ENCODE data around the gene OR10G8. TPM values are rescaled to one million over a fixed set of nuclear protein-coding genes. Genes with fewer than 3 reads are reported as not detected.

Gene OR10G8
- total and polyA plus RNA-seq, 2 of the 8 experiments (the other 6 are each of a cell fraction or from before 2014, with no cell fraction given): not detected

- no peak overlapping the region for H2BK20ac ChIP-seq (ENCODE audit: low read length)
- POLR2A ChIA-PET (ENCODE audit: partially characterized antibody): no interaction called here
These were observed 44.5 kb downstream of the OR10G8 start for GRCh38 chr11:124070915-124071622.

More at GRCh38 chr11:124070915-124071622, 44.5 kb downstream of the OR10G8 start:
- Histone ChIP-seq H3K27ac (ENCODE audit: low read depth, low read length) (no peak overlapping the region), H4K91ac (replicated peaks; ENCODE audit: insufficient read length, low read length) (no peak overlapping the region), H3K4me1 (replicated peaks in 1 of 4; ENCODE audit: control insufficient read depth in 3 of 4, insufficient read depth in 4 of 4, low read length in 3 of 4) (peaks cover 0 to 3% (median 2%) of the 10 kb centered on the region in 4 experiments; a peak in 3 of 7 replicates), H3K18ac (ENCODE audit: extremely low read depth, low read length) (no peak overlapping the region), H2BK12ac (ENCODE audit: low read depth, low read length) (no peak overlapping the region), H2BK15ac (ENCODE audit: low read length) (no peak overlapping the region), H3K23me2 (ENCODE audit: low read depth, low read length) (no peaks in the 10 kb centered on the region), H3K4me3 (ENCODE audit: extremely low read depth in 1 of 4, insufficient read depth in 2 of 4, low read depth in 3 of 4, low read length in 4 of 4) (no peak overlapping the region), H4K8ac (ENCODE audit: extremely low read depth, insufficient read depth, low read length) (no peak overlapping the region), H4K20me1 (replicated peaks in 1 of 2; ENCODE audit: control insufficient read depth in 1 of 2, insufficient read depth in 2 of 2, low read length in 2 of 2) (no peaks in the 10 kb centered on the region), H2BK120ac (replicated peaks; ENCODE audit: low read depth, low read length) (no peak overlapping the region), H3K9me3 (ENCODE audit: insufficient read depth in 2 of 2, low read depth in 1 of 2, low read length in 1 of 2) (no peaks in the 10 kb centered on the region), H3K36me3 (ENCODE audit: control insufficient read depth in 2 of 4, insufficient read depth in 4 of 4, low read length in 3 of 4) (no peaks in the 10 kb centered on the region), H3K14ac (ENCODE audit: insufficient read length) (no peak overlapping the region), H2BK5ac (ENCODE audit: low read depth, low read length) (no peak overlapping the region), H3K56ac (replicated peaks; ENCODE audit: insufficient read length, low read depth, low read length) (no peak overlapping the region), H3K79me2 (ENCODE audit: control insufficient read depth in 1 of 2, insufficient read depth in 2 of 2, low read length in 2 of 2) (no peaks in the 10 kb centered on the region), H3K27me3 (replicated peaks in 1 of 4; ENCODE audit: control insufficient read depth in 3 of 4, extremely low read depth in 1 of 4, insufficient read depth in 3 of 4, low read length in 3 of 4) (no peaks in the 10 kb centered on the region), H2AK5ac (ENCODE audit: low read depth, low read length) (no peak overlapping the region), H3K4me2 (ENCODE audit: insufficient read depth in 1 of 2, low read depth in 2 of 2, low read length in 2 of 2) (no peak overlapping the region), H3K79me1 (ENCODE audit: low read depth, low read length) (no peaks in the 10 kb centered on the region), H2AFZ (ENCODE audit: low read length) (peak overlapping the region; percentile 99; the same call in 1 of the 2 replicates), H3K4ac (replicated peaks; ENCODE audit: insufficient read length, low read depth, low read length) (no peak overlapping the region), H3K9ac (replicated peaks in 1 of 4; ENCODE audit: extremely low read depth in 1 of 4, low read depth in 3 of 4, low read length in 3 of 4) (no peak overlapping the region), H4K5ac (ENCODE audit: insufficient read length, low read depth, low read length) (no peak overlapping the region), H3K23ac (ENCODE audit: insufficient read length) (no peak overlapping the region)
- CTCF ChIA-PET (ENCODE audit: partially characterized antibody): interaction anchor here (0.5 to 6.7 kb wide), 47 partner anchors 11 to 663 kb away, joined by 3 to 43 read pairs (median 3); partner anchors contain the start of genes OR8B4 and VWA5A
- TF ChIP-seq RAD21 (IDR thresholded peaks at IDR 0.05 in 1 of 2, conservative IDR thresholded peaks at IDR 0.05 in 1 of 2; ENCODE audit: low read depth in 2 of 2, low read length in 2 of 2) (peak; percentile 80 to 85), BACH1 (IDR thresholded peaks at IDR 0.05; ENCODE audit: low read length) (no peak), SRF (IDR thresholded peaks at IDR 0.05; ENCODE audit: low read depth, low read length) (no peak), CTCF (IDR thresholded peaks at IDR 0.05; ENCODE audit: control extremely low read depth in 1 of 3, insufficient read depth in 1 of 3, low read depth in 1 of 3, low read length in 3 of 3) (peak; percentile 35 to 72 (median 65))
- DNase-seq (ENCODE audit: low read depth in 1 of 2, low spot score in 2 of 2) (peak; percentile 74 to 77), FAIRE-seq (peak; percentile 88)
- 19% methylated on average over 8 of the region's 8 CpGs; no CpG with 5 or more reads in 1 of the 2 experiments for WGBS, 2 experiments (ENCODE audit: extremely low coverage in 1 of 2, insufficient coverage in 1 of 2, insufficient read length in 1 of 2, insufficient replicate concordance in 2 of 2, low coverage in 1 of 2, low lambda C conversion rate in 2 of 2, missing lambda C conversion rate in 1 of 2)

All from H1 (cell line).